ENCODE measurements around the gene GNPTG. TPM values are rescaled to one million over a fixed set of nuclear protein-coding genes. Genes with fewer than 3 reads are reported as not detected.

The GNPTG gene
- total RNA-seq, 1 experiment from 2014 or later: 29.4 TPM

DNA sequence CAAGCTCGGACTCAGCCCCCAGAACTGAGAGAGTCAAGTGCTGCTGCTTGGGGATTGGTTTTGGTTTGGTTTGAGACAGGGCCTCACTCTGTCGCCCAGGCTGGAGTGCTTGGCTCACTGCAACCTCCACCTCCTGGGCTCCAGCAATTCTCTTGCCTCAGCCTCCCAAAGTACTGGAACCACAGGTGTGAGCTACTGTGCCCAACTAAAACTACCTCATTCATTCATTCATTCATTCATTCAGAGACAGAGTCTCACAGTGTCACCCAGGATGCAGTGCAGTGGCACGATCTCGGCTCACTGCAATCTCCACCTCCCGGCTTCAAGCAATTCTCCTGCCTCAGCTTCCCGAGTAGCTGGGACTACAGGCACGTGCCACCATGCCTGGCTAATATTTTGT, 38.0 kb downstream of the GNPTG start:
- TF ChIP-seq, protein P1, sequence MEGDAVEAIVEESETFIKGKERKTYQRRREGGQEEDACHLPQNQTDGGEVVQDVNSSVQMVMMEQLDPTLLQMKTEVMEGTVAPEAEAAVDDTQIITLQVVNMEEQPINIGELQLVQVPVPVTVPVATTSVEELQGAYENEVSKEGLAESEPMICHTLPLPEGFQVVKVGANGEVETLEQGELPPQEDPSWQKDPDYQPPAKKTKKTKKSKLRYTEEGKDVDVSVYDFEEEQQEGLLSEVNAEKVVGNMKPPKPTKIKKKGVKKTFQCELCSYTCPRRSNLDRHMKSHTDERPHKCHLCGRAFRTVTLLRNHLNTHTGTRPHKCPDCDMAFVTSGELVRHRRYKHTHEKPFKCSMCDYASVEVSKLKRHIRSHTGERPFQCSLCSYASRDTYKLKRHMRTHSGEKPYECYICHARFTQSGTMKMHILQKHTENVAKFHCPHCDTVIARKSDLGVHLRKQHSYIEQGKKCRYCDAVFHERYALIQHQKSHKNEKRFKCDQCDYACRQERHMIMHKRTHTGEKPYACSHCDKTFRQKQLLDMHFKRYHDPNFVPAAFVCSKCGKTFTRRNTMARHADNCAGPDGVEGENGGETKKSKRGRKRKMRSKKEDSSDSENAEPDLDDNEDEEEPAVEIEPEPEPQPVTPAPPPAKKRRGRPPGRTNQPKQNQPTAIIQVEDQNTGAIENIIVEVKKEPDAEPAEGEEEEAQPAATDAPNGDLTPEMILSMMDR (conservative IDR thresholded peaks at IDR 0.05): no peak
- WGBS (ENCODE audit: extremely low coverage, insufficient read length, low lambda C conversion rate): no CpG with 5 or more reads among the region's 7 CpGs

More for the DNA sequence above, 38.0 kb downstream of the GNPTG start:
- Histone ChIP-seq H3T11ph (ENCODE audit: low read length) (no peak overlapping the region), H3K9ac (ENCODE audit: extremely low read depth, insufficient read length, low read length) (no peak overlapping the region), H4K91ac (ENCODE audit: insufficient read length, low read depth, low read length) (no peak overlapping the region), H2AK5ac (ENCODE audit: insufficient read length, low read length) (no peak overlapping the region), H3K4me2 (ENCODE audit: insufficient read depth, insufficient read length, low read length) (no peak overlapping the region), H3K27ac (ENCODE audit: insufficient read length, low read depth, low read length) (no peak overlapping the region), H3K23ac (ENCODE audit: insufficient read length, low read depth, low read length) (no peak overlapping the region), H3K79me1 (ENCODE audit: insufficient read depth, low read depth, low read length, poor library complexity, severe bottlenecking) (no peaks in the 10 kb centered on the region), H3K18ac (ENCODE audit: insufficient read length, low read depth, low read length) (no peak overlapping the region), H3K4ac (ENCODE audit: low read depth, low read length) (no peak overlapping the region), H2BK15ac (ENCODE audit: low read depth, low read length) (no peak overlapping the region), H2AFZ (ENCODE audit: low read length) (no peak overlapping the region), H4K5ac (ENCODE audit: insufficient read length, low read depth, low read length) (no peak overlapping the region), H3K9me3 (ENCODE audit: control insufficient read depth, low read depth, low read length) (no peaks in the 10 kb centered on the region), H4K8ac (replicated peaks; ENCODE audit: insufficient read length, low read depth, low read length) (no peak overlapping the region), H3K79me2 (ENCODE audit: insufficient read depth, low read length) (no peaks in the 10 kb centered on the region), H3K27me3 (ENCODE audit: insufficient read depth, low read length) (no peaks in the 10 kb centered on the region), H3K23me2 (ENCODE audit: insufficient read length, low read depth, low read length, poor library complexity, severe bottlenecking) (no peaks in the 10 kb centered on the region), H3K56ac (ENCODE audit: insufficient read length, low read depth, low read length) (no peak overlapping the region), H4K20me1 (ENCODE audit: control insufficient read depth, insufficient read depth, insufficient read length) (no peaks in the 10 kb centered on the region), H3K14ac (ENCODE audit: insufficient read depth, low read length) (no peak overlapping the region), H2BK5ac (ENCODE audit: insufficient read length, low read length) (no peak overlapping the region), H3K4me1 (ENCODE audit: insufficient read depth, low read length) (no peaks in the 10 kb centered on the region), H2BK12ac (ENCODE audit: insufficient read length, low read depth, low read length) (no peak overlapping the region), H2BK120ac (ENCODE audit: low read depth, low read length, poor library complexity, severe bottlenecking) (no peak overlapping the region), H2BK20ac (ENCODE audit: low read depth, low read length, poor library complexity, severe bottlenecking) (no peak overlapping the region)
- Mint-ChIP-seq H3K9me3 (no peaks in the 10 kb centered on the region), H3K27me3 (ENCODE audit: low read depth) (no peaks in the 10 kb centered on the region), H3K4me1 (no peaks in the 10 kb centered on the region), H3K4me3 (no peak overlapping the region), H3K36me3 (ENCODE audit: insufficient read depth in 1 of 3, low read depth in 3 of 3) (peaks cover 4 to 22% (median 22%) of the 10 kb centered on the region in 3 experiments; a peak in 5 of 7 replicates), H3K27ac (no peak overlapping the region)
- no peak for DNase-seq
